Ovary (tissue), 3 donors: ENCODE measurements around the gene HPSE2.

Experiments used
- CTCF ChIP-seq, 3 donors: fragments of 450-650 bp in 2 of 3; fragments of 200-600 bp in 1 of 3; IDR thresholded peaks; one replicate each; pipeline versions ENCODE4 v1.5.1 to v1.8.0; 2016 to 2022; ENCODE audit warnings: antibody characterized with exemption in 3 of 3, mild to moderate bottlenecking in 1 of 3
- EP300 ChIP-seq: sonication (generic); formaldehyde crosslinking; IDR thresholded peaks from one replicate; pipeline ENCODE4 v1.6.1; 2017; ENCODE audit warnings: antibody characterized with exemption
- POLR2A ChIP-seq: fragments of 450-650 bp; IDR thresholded peaks from one replicate; pipeline ENCODE4 v1.6.1; 2017; ENCODE audit warnings: antibody characterized with exemption, mild to moderate bottlenecking, moderate library complexity
- donor health status: DM: no; HTN: no; CAD: no.

- TF ChIP-seq POLR2A (no peak), CTCF (IDR thresholded peaks at IDR 0.05) (no peak), EP300 (no peak)
These were observed 276.3 kb downstream of the HPSE2 start for GRCh38 chr10:98959379-98959778.
